Sigmoid colon (tissue), 4 donors: ENCODE measurements around the gene PLS1.

Source experiments
- CTCF ChIP-seq, 4 experiments: fragments of 450-650 bp in 3 of 4; fragments of 200-600 bp in 1 of 4; IDR thresholded peaks; one replicate each; pipeline ENCODE4 v1.5.1; 2016 to 2019; ENCODE audit warnings: antibody characterized with exemption in 4 of 4, mild to moderate bottlenecking in 3 of 4, moderate library complexity in 2 of 4
- EP300 ChIP-seq, 4 donors: sonication (generic); formaldehyde crosslinking; IDR thresholded peaks; one replicate each; pipeline ENCODE4 v1.6.1; 2017; ENCODE audit warnings: antibody characterized with exemption in 4 of 4
- POLR2A ChIP-seq, 2 donors: fragments of 450-650 bp; IDR thresholded peaks; one replicate each; pipeline ENCODE4 v1.6.1; 2016; ENCODE audit warnings: antibody characterized with exemption in 2 of 2, mild to moderate bottlenecking in 2 of 2, moderate library complexity in 2 of 2
- POLR2AphosphoS5 ChIP-seq, 4 donors: sonication (generic); formaldehyde crosslinking; IDR thresholded peaks; one replicate each; pipeline ENCODE4 v1.6.1; 2017; ENCODE audit warnings: antibody characterized with exemption in 4 of 4

DNA sequence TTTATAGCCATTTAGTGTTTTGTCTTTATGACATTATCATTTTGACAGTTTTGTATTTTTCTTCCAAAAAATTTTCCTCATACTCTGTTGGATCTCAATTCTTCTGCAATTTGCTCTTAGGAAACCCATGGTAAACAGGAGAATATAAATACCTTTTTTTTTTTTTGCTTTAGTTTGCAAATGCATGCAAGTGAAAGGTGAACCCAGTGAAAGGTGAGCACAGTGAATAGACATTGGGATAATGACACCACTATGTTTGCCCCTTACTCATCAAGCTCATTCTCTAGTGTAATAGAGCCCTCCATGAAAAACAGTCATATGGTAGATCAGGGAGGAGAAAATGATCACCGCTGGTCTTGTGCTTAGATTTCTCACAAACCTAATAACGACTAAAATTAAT is 68.6 kb downstream of the PLS1 start:
- TF ChIP-seq CTCF (IDR thresholded peaks at IDR 0.05) = no peak
- no peak for TF ChIP-seq POLR2A (IDR thresholded peaks at IDR 0.05)
- TF ChIP-seq EP300 (IDR thresholded peaks at IDR 0.05) = no peak
- TF ChIP-seq POLR2AphosphoS5 (IDR thresholded peaks at IDR 0.05) = no peak
